K562 (cell line): ENCODE data around the gene DCAF7. TPM values are rescaled to one million over a fixed set of nuclear protein-coding genes. Genes with fewer than 3 reads are reported as not detected.

Source experiments
- ERF ChIP-seq: fragments of 450-650 bp; formaldehyde crosslinking; IDR thresholded peaks from 2 replicates; pipeline ENCODE4 v1.4.0; 2020; ENCODE audit warnings: mild to moderate bottlenecking, mixed read lengths
- FUS ChIP-seq: fragments of 200-400 bp; formaldehyde crosslinking; optimal IDR thresholded peaks from 2 replicates; pipeline ENCODE3; 2017; ENCODE audit warnings: low read depth, low read length
- IRF2 ChIP-seq: sonication (generic); formaldehyde crosslinking; IDR thresholded peaks from 2 replicates; pipeline ENCODE4 v1.8.1; 2022; ENCODE audit warnings: mild to moderate bottlenecking, missing genetic modification reagents
- MEF2D ChIP-seq: conservative IDR thresholded peaks from 2 replicates; pipeline ENCODE4 v1.6.1; 2016; ENCODE audit warnings: low read depth, missing genetic modification characterization, missing compliant biosample characterization
- MTA1 ChIP-seq: fragments of 450-650 bp; IDR thresholded peaks from 2 replicates; pipeline ENCODE4 v1.6.1; 2017; ENCODE audit warnings: borderline replicate concordance
- MTA3 ChIP-seq: fragments of 450-650 bp; formaldehyde crosslinking; IDR thresholded peaks from 2 replicates; pipeline ENCODE4 v1.6.1; 2017; ENCODE audit warnings: mild to moderate bottlenecking, borderline replicate concordance
- NR2F6 ChIP-seq: fragments of 450-650 bp; formaldehyde crosslinking; IDR thresholded peaks from 2 replicates; pipeline ENCODE4 v1.4.0; 2020; ENCODE audit warnings: mild to moderate bottlenecking
- SMARCC2 ChIP-seq: fragments of 450-650 bp; IDR thresholded peaks from 2 replicates; pipeline ENCODE4 v1.6.1; 2017; ENCODE audit warnings: antibody characterized with exemption, moderate library complexity, mild to moderate bottlenecking, low read depth
- STAG1 ChIP-seq: sonication (generic); formaldehyde crosslinking; IDR thresholded peaks from 2 replicates; pipeline ENCODE4 v1.5.0; 2020; ENCODE audit warnings: missing genetic modification reagents, borderline replicate concordance
- polyA plus RNA-seq, 8 experiments: library from polyadenylated mRNA; depleted of rRNA in 4 of 8; stranded (reverse) in 5 of 8; unstranded in 3 of 8; fragments of >200 nt; fragmentation: Nextera tagmentation in 2 of 8; fragmentation: Illumina TruSeq in 1 of 8; extraction: Ambion mirVana in 2 of 8; extraction: Trizol in 1 of 8; gene quantifications; 2 replicates each; pipeline versions ENCODE4 v1.2.1 to v1.2.3, GENCODE V29; 2011 to 2014; ENCODE audit warnings: inconsistent platforms in 1 of 8, missing spikeins in 1 of 8
- total RNA-seq, 7 experiments: library from RNA; depleted of rRNA in 6 of 7; stranded (reverse); fragments of >200 nt in 6 of 7; fragmentation: Illumina TruSeq in 2 of 7; extraction: Trizol in 2 of 7; gene quantifications; 2 replicates each; pipeline versions ENCODE4 v1.2.1 to v1.2.3, GENCODE V29; 2011 to 2021; ENCODE audit warnings: low replicate concordance in 1 of 7
- TF ChIP-seq, protein P1 (sequence below): fragments of 200-600 bp; sonication (generic); IDR thresholded peaks from one replicate; pipeline ENCODE4 v1.6.1; 2012; ENCODE audit warnings: mild to moderate bottlenecking, low read depth, low read length, inconsistent platforms
- TF ChIP-seq, protein P2 (sequence below): fragments of 250-450 bp; sonication (Bioruptor Pico); IDR thresholded peaks from 2 replicates; pipeline ENCODE4 v1.4.0; 2020; ENCODE audit warnings: mild to moderate bottlenecking, moderate library complexity, borderline replicate concordance
- TF ChIP-seq, protein P3 (sequence below): fragments of 250-450 bp; sonication (Bioruptor Pico); IDR thresholded peaks from 2 replicates; pipeline ENCODE4 v1.8.0; 2021; ENCODE audit warnings: mild to moderate bottlenecking, moderate library complexity

Gene DCAF7
- total and polyA plus RNA-seq, 9 of the 15 experiments (the other 6 are each of a cell fraction or from before 2014, with no cell fraction given) = 30.8 to 123 (median 40.2) TPM

DNA sequence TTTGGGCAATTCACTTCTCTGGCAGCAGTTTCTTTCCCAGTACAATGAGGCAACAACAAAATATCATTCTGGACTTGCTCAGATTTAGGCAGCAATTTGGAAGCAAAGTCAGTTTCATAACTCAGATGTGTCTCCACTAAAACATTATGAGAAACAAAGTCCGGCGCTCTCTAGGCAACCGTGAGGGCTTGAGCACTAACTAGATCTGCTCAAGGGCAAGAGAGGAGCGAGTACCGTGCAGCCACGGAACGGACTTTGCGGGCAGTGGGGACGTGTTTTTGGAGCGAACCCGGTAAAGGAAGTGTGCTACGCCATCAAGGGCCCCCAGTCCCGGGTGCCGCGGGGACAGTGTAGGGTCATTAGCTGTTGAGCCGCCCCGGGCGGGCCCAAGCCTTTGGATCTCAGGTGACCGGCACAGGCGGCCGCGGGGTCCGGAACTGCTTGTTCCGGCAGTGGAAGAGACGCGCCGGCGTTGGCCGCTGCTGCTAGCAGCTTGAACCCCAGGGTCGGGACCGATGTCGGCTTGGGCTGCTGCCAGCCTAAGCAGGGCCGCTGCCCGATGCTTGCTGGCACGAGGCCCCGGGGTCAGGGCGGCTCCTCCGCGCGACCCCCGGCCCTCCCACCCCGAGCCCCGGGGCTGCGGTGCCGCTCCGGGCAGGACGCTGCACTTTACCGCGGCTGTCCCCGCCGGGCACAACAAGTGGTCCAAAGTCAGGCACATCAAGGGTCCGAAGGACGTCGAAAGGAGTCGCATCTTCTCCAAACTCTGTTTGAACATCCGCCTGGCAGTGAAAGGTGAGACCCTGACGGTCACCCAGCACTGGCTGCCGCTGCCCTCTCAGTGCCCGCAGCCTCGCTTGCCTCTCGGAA lies 50.5 kb downstream of the DCAF7 start, which contains the start of gene TACO1 (continued):
- TF ChIP-seq, protein P1, sequence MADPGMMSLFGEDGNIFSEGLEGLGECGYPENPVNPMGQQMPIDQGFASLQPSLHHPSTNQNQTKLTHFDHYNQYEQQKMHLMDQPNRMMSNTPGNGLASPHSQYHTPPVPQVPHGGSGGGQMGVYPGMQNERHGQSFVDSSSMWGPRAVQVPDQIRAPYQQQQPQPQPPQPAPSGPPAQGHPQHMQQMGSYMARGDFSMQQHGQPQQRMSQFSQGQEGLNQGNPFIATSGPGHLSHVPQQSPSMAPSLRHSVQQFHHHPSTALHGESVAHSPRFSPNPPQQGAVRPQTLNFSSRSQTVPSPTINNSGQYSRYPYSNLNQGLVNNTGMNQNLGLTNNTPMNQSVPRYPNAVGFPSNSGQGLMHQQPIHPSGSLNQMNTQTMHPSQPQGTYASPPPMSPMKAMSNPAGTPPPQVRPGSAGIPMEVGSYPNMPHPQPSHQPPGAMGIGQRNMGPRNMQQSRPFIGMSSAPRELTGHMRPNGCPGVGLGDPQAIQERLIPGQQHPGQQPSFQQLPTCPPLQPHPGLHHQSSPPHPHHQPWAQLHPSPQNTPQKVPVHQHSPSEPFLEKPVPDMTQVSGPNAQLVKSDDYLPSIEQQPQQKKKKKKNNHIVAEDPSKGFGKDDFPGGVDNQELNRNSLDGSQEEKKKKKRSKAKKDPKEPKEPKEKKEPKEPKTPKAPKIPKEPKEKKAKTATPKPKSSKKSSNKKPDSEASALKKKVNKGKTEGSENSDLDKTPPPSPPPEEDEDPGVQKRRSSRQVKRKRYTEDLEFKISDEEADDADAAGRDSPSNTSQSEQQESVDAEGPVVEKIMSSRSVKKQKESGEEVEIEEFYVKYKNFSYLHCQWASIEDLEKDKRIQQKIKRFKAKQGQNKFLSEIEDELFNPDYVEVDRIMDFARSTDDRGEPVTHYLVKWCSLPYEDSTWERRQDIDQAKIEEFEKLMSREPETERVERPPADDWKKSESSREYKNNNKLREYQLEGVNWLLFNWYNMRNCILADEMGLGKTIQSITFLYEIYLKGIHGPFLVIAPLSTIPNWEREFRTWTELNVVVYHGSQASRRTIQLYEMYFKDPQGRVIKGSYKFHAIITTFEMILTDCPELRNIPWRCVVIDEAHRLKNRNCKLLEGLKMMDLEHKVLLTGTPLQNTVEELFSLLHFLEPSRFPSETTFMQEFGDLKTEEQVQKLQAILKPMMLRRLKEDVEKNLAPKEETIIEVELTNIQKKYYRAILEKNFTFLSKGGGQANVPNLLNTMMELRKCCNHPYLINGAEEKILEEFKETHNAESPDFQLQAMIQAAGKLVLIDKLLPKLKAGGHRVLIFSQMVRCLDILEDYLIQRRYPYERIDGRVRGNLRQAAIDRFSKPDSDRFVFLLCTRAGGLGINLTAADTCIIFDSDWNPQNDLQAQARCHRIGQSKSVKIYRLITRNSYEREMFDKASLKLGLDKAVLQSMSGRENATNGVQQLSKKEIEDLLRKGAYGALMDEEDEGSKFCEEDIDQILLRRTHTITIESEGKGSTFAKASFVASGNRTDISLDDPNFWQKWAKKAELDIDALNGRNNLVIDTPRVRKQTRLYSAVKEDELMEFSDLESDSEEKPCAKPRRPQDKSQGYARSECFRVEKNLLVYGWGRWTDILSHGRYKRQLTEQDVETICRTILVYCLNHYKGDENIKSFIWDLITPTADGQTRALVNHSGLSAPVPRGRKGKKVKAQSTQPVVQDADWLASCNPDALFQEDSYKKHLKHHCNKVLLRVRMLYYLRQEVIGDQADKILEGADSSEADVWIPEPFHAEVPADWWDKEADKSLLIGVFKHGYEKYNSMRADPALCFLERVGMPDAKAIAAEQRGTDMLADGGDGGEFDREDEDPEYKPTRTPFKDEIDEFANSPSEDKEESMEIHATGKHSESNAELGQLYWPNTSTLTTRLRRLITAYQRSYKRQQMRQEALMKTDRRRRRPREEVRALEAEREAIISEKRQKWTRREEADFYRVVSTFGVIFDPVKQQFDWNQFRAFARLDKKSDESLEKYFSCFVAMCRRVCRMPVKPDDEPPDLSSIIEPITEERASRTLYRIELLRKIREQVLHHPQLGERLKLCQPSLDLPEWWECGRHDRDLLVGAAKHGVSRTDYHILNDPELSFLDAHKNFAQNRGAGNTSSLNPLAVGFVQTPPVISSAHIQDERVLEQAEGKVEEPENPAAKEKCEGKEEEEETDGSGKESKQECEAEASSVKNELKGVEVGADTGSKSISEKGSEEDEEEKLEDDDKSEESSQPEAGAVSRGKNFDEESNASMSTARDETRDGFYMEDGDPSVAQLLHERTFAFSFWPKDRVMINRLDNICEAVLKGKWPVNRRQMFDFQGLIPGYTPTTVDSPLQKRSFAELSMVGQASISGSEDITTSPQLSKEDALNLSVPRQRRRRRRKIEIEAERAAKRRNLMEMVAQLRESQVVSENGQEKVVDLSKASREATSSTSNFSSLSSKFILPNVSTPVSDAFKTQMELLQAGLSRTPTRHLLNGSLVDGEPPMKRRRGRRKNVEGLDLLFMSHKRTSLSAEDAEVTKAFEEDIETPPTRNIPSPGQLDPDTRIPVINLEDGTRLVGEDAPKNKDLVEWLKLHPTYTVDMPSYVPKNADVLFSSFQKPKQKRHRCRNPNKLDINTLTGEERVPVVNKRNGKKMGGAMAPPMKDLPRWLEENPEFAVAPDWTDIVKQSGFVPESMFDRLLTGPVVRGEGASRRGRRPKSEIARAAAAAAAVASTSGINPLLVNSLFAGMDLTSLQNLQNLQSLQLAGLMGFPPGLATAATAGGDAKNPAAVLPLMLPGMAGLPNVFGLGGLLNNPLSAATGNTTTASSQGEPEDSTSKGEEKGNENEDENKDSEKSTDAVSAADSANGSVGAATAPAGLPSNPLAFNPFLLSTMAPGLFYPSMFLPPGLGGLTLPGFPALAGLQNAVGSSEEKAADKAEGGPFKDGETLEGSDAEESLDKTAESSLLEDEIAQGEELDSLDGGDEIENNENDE = no peak
- TF ChIP-seq MTA1 (no peak), MEF2D (tag) (no peak), ERF (no peak), MTA3 (peak; percentile 89), STAG1 (CRISPR knock-in tag) (no peak), NR2F6 (CRISPR knock-in tag) (no peak), IRF2 (no peak), SMARCC2 (no peak), FUS (no peak)
- TF ChIP-seq, protein P2, sequence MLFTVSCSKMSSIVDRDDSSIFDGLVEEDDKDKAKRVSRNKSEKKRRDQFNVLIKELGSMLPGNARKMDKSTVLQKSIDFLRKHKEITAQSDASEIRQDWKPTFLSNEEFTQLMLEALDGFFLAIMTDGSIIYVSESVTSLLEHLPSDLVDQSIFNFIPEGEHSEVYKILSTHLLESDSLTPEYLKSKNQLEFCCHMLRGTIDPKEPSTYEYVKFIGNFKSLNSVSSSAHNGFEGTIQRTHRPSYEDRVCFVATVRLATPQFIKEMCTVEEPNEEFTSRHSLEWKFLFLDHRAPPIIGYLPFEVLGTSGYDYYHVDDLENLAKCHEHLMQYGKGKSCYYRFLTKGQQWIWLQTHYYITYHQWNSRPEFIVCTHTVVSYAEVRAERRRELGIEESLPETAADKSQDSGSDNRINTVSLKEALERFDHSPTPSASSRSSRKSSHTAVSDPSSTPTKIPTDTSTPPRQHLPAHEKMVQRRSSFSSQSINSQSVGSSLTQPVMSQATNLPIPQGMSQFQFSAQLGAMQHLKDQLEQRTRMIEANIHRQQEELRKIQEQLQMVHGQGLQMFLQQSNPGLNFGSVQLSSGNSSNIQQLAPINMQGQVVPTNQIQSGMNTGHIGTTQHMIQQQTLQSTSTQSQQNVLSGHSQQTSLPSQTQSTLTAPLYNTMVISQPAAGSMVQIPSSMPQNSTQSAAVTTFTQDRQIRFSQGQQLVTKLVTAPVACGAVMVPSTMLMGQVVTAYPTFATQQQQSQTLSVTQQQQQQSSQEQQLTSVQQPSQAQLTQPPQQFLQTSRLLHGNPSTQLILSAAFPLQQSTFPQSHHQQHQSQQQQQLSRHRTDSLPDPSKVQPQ = no peak
- TF ChIP-seq, protein P3, sequence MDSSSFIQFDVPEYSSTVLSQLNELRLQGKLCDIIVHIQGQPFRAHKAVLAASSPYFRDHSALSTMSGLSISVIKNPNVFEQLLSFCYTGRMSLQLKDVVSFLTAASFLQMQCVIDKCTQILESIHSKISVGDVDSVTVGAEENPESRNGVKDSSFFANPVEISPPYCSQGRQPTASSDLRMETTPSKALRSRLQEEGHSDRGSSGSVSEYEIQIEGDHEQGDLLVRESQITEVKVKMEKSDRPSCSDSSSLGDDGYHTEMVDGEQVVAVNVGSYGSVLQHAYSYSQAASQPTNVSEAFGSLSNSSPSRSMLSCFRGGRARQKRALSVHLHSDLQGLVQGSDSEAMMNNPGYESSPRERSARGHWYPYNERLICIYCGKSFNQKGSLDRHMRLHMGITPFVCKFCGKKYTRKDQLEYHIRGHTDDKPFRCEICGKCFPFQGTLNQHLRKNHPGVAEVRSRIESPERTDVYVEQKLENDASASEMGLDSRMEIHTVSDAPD (CRISPR knock-in tag) = no peak
